ENCODE results near the gene PGRMC1.
A peak's percentile ranks its signal among the peaks of the same experiment; 100 is the strongest.
"Not testable (repeated sequence)": the region's sequence is repeated elsewhere in the genome, so short reads cannot be mapped to it uniquely, and the experiment has no call there.

PGRMC1 gene

DNA sequence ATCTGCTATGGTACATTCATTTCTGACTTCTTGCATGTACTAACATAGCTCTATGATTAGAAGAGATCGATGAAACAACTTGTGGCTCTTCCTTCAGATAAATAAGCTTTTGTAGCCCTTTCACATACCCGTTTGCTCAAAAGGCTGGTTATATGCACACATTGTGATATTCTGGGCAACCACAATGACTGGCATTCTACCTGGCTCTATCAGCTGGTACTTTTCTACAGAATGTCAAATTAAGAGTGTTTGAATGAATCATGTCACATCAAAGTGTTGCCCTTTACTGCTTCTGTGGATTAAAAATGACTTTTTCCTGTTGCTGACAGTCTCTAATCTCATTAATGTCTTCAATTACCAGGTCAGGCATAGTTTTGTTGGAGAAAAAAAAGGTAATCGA lies 11.6 kb downstream of the PGRMC1 start:
- no peak overlapping the region for H3K4me3 ChIP-seq (replicated peaks in 1 of 2; ENCODE audit: low read depth in 2 of 2, low read length in 2 of 2)
- TF ChIP-seq, protein P1, sequence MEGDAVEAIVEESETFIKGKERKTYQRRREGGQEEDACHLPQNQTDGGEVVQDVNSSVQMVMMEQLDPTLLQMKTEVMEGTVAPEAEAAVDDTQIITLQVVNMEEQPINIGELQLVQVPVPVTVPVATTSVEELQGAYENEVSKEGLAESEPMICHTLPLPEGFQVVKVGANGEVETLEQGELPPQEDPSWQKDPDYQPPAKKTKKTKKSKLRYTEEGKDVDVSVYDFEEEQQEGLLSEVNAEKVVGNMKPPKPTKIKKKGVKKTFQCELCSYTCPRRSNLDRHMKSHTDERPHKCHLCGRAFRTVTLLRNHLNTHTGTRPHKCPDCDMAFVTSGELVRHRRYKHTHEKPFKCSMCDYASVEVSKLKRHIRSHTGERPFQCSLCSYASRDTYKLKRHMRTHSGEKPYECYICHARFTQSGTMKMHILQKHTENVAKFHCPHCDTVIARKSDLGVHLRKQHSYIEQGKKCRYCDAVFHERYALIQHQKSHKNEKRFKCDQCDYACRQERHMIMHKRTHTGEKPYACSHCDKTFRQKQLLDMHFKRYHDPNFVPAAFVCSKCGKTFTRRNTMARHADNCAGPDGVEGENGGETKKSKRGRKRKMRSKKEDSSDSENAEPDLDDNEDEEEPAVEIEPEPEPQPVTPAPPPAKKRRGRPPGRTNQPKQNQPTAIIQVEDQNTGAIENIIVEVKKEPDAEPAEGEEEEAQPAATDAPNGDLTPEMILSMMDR (IDR thresholded peaks at IDR 0.05; ENCODE audit: low read depth, low read length): no peak
- no peak for DNase-seq (ENCODE audit: low read depth in 2 of 2)

DNA sequence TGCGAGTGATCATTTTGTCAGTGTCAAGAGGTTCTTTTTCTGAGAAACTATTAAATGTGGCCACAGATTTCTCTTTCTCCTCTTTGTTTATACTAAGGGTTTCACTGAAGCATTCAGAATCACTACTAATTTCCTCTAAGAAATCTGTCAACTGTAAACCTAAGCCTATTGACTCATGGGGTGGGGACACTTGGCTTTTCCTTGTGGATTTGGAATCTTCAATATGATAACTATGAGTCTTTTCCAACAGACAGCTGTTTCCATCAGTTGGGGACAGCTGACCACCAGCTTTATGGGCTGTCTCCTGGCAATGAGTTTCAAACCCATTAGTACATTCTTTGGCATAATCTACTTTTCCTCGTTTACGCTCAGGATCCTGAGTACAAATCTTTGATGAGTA lies 13.8 kb downstream of the PGRMC1 start:
- H3K4me3 ChIP-seq (replicated peaks in 1 of 2; ENCODE audit: low read depth in 2 of 2, low read length in 2 of 2): no peak overlapping the region
- TF ChIP-seq, protein P1 (IDR thresholded peaks at IDR 0.05; ENCODE audit: low read depth, low read length): no peak
- no peak for DNase-seq (ENCODE audit: low read depth in 2 of 2)

DNA sequence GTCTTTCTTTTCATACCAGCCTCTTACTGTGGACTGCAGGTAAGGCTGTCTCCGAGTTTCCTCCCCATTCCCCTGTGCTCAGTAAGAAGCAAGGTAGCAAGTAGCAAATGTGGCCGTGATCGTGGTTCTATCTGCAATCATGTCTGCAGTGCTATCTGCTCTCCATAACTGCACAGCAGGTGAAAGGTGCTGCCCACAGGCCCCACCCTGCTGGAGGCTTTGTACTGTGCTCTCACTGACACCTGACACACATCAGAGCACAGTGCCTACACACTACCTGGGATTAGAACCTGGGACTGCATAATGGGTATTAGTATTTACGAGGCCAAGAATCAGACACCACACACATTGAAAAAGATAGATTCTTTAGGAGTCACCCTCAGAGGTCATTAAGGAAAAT lies 15.3 kb downstream of the PGRMC1 start:
- TF ChIP-seq, protein P1 (IDR thresholded peaks at IDR 0.05; ENCODE audit: low read depth, low read length): no peak
- no peak overlapping the region for H3K4me3 ChIP-seq (replicated peaks in 1 of 2; ENCODE audit: low read depth in 2 of 2, low read length in 2 of 2)
- no peak for DNase-seq (ENCODE audit: low read depth in 2 of 2)

DNA sequence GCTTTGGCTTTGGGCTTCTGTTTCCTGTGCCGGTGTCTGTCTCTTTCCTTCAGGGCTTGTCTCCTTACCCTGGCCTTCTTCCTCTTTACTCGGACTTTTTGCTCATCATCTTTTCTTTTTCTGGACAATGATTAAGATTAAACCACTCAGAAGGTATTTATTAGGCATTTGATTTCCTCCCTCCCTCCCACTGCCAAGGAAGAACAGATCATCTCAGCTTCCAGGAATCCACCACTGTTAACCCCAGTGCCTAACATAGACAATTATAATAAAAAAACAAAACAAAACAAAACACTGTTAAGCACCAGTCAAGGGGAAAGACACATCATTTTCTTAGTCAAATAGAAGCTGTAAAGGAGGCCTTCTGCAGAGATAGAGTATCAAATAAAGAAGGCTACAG lies 16.6 kb downstream of the PGRMC1 start:
- H3K4me3 ChIP-seq (replicated peaks in 1 of 2; ENCODE audit: low read depth in 2 of 2, low read length in 2 of 2): no peak overlapping the region
- TF ChIP-seq, protein P1 (IDR thresholded peaks at IDR 0.05; ENCODE audit: low read depth, low read length): no peak
- no peak for DNase-seq (ENCODE audit: low read depth in 2 of 2)

DNA sequence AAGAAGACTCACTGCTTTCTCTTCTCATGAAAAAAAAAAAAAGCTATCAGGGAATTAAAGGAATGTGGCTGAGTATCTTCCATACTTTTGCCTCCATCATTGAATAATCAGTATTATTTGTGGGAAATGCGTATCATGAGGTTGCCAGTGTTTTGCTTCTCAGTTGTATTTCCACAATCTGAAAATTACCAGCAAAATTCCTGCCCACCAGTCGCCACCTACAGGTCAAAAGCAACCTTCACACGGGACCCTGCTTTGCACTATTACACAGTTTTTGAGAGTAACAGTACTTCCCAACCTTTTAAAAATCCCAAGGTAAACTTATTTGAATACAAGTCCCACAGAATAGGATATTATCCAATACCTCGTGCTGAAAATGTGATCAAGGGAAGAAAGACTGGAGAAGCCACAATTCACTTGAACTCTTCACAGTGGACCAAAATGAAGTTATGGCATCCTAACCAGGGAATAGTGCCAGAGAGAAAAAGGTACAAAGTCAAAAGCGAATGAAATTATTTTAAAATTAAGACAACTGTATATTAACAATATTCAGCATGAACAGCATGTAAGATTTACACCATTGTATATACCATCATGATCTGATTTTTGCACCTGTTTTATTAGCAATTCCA lies 30.4 kb downstream of the PGRMC1 start:
- TF ChIP-seq, protein P1 (IDR thresholded peaks at IDR 0.05; ENCODE audit: low read depth, low read length): peak; percentile 66
- peak; percentile 25 to 31 for DNase-seq (ENCODE audit: low read depth in 2 of 2)

DNA sequence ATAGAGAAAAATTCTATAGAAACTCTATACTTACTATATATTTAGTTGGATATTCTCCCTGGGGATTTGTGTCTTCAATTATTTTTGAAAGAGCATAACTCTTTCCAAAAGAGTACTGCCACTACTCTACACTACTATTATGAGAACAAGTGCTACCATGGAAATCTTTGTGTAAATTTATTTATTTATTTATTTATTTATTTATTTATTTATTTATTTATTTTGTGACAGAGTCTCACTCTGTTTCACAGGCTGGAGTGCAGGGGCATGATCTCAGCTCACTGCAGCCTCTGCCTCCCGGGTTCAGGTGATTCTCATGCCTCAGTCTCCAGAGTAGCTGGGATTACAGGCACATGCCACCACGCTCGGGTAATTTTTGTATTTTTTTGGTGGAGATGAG lies 31.0 kb downstream of the PGRMC1 start:
- not testable (repeated sequence) for DNase-seq (ENCODE audit: low read depth in 2 of 2); H3K4me3 ChIP-seq (replicated peaks in 1 of 2; ENCODE audit: low read depth in 2 of 2, low read length in 2 of 2)

More for the DNA sequence above, 30.4 kb downstream of the PGRMC1 start:
- H3K4me3 ChIP-seq (replicated peaks in 1 of 2; ENCODE audit: low read depth in 2 of 2, low read length in 2 of 2): no peak overlapping the region

DNA sequence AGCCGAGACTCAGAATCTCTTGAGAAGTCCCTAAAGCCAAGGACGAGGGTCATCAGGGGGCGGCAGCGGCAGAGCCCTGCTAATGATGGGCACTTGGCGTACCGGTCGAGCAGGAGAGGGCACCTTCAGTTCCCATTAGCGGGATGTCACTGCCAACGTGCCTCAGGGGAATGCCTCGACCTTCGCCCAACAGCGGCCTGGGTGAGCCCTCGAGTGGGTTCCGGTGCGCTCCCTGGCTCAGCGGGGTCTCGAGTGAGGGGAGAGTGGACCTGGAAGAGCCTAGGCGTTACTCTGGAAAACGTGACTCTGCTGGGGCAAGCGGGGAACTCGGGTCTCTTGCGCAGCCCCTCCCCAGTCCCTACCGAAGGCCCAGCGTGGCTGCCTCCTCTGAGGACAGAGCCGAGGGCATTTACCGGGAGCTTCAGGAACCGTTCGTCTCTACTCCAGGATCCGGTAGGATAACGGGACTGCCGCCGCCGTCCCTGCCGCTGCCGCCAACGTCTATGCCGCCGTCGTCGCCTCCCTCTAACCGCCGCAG lies 36.9 kb downstream of the PGRMC1 start:
- no peak overlapping the region for H3K4me3 ChIP-seq (replicated peaks in 1 of 2; ENCODE audit: low read depth in 2 of 2, low read length in 2 of 2)
- DNase-seq (ENCODE audit: low read depth in 2 of 2): no peak
- TF ChIP-seq, protein P1 (IDR thresholded peaks at IDR 0.05; ENCODE audit: low read depth, low read length): no peak
